A673 (cell line): ENCODE measurements around the gene CTNNA3.

Experiments
- CTCF ChIP-seq: fragments of 300-800, 200-600 bp; sonication (generic); conservative IDR thresholded peaks from 2 replicates; pipeline ENCODE4 v1.5.1; 2017; ENCODE audit warnings: low read depth, mild to moderate bottlenecking, antibody characterized with exemption, low read length, moderate library complexity, mixed read lengths
- EZH2 ChIP-seq: fragments of 200-600 bp; sonication (generic); IDR thresholded peaks from 2 replicates; pipeline ENCODE4 v1.6.1; 2017; ENCODE audit warnings: borderline replicate concordance, low read depth, mild to moderate bottlenecking, mixed read lengths, antibody characterized with exemption, low read length; ENCODE audit not compliant: poor library complexity, severe bottlenecking

- no peak for TF ChIP-seq EZH2
- TF ChIP-seq CTCF = no peak
These were observed 426.2 kb downstream of the CTNNA3 start for GRCh38 chr10:67269828-67270227.
